Measurements from ENCODE around the gene TTC34.

DNA sequence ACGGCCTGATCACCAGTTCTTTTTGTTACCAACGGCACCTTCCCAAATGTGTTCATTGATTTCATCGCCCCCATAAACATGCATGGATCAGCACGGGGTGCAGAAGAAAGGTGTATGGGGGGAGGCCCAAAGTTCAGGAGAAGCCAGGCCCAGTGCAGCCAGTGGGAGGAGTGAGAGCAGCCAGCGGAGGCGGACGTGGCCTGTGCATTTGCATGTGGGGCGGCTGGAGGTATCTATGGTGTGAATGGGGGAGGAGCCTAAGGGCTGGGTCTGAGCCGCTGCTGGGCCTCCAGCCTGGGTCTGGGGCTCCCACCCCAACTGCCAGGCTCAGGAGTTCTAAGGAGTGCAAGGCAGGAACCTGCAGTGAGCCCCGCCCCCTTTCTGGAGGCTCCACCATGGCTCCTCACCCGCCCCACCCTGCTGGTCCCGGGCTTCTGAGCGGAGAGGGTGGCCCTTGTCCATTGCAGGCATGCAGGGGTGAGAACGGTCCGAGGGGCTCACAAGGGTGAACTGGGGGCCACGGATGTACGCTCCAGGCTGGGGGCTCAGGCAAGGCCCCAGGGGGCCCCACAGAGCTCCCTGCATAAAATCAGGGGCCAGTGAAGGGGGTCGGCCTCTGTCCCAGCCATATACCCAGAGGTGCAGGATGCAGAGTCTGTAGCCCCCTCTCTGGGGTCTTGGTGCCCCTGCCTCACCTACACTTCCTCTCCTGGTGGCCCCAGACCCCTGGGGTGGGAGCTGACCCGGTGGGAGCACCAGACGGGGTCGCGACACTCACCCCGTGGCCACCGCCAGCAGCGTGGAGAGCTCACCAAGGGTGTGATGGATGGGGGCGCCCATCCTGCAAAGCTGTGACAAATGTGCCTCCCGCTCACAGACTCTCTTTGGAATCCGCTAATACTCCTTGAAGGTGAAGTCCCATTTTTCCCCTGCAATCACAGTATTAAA is 31.3 kb upstream of the TTC34 start:
- no peak for TF ChIP-seq CTCF (IDR thresholded peaks at IDR 0.05; ENCODE audit: insufficient read depth, low read length, poor library complexity, severe bottlenecking)
- TF ChIP-seq EZH2phosphoT487 (conservative IDR thresholded peaks at IDR 0.05; ENCODE audit: low read length): no peak

Measured in SU-DHL-6 (cell line).